Measurements from ENCODE around the gene TNPO3. TPM values are rescaled to one million over a fixed set of nuclear protein-coding genes. Genes with fewer than 3 reads are reported as not detected.

Gene TNPO3
- total RNA-seq, 6 experiments from 2014 or later: 15.2 to 30.2 (median 22.2) TPM

DNA sequence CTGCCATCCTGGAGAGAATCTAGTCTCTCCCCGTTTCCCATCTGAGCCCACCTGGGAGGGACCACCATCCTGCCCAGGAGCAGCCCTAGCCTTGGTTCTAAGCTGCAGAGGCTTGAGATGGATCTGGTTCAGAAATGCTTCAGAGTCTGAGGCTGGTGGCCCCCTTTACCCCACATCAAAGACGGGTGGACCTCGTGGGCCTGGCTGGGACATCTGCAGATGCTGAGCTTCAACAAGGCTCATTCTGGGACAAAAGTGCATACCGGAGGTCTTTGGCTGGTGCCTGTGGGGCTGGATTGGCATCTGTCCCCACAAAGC, 122.1 kb downstream of the TNPO3 start:
- Histone ChIP-seq H3K27me3 (no peaks in the 10 kb centered on the region), H3K36me3 (no peaks in the 10 kb centered on the region), H3K4me3 (no peak overlapping the region), H3K4me1 (peaks cover 0 to 31% (median 5%) of the 10 kb centered on the region in 4 donors), H3K27ac (no peak overlapping the region), H3K9me3 (no peaks in the 10 kb centered on the region)
- DNase-seq: no peak
- TF ChIP-seq, protein P1, sequence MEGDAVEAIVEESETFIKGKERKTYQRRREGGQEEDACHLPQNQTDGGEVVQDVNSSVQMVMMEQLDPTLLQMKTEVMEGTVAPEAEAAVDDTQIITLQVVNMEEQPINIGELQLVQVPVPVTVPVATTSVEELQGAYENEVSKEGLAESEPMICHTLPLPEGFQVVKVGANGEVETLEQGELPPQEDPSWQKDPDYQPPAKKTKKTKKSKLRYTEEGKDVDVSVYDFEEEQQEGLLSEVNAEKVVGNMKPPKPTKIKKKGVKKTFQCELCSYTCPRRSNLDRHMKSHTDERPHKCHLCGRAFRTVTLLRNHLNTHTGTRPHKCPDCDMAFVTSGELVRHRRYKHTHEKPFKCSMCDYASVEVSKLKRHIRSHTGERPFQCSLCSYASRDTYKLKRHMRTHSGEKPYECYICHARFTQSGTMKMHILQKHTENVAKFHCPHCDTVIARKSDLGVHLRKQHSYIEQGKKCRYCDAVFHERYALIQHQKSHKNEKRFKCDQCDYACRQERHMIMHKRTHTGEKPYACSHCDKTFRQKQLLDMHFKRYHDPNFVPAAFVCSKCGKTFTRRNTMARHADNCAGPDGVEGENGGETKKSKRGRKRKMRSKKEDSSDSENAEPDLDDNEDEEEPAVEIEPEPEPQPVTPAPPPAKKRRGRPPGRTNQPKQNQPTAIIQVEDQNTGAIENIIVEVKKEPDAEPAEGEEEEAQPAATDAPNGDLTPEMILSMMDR (IDR thresholded peaks at IDR 0.05): no peak
- no peak for TF ChIP-seq POLR2A (IDR thresholded peaks at IDR 0.05)
- intact Hi-C loops (cut with DNase I): no loop called here
- WGBS (ENCODE audit: insufficient coverage, low coverage, low lambda C conversion rate, missing lambda C conversion rate): no CpG with 5 or more reads among the region's 4 CpGs
- no peak for ATAC-seq

DNA sequence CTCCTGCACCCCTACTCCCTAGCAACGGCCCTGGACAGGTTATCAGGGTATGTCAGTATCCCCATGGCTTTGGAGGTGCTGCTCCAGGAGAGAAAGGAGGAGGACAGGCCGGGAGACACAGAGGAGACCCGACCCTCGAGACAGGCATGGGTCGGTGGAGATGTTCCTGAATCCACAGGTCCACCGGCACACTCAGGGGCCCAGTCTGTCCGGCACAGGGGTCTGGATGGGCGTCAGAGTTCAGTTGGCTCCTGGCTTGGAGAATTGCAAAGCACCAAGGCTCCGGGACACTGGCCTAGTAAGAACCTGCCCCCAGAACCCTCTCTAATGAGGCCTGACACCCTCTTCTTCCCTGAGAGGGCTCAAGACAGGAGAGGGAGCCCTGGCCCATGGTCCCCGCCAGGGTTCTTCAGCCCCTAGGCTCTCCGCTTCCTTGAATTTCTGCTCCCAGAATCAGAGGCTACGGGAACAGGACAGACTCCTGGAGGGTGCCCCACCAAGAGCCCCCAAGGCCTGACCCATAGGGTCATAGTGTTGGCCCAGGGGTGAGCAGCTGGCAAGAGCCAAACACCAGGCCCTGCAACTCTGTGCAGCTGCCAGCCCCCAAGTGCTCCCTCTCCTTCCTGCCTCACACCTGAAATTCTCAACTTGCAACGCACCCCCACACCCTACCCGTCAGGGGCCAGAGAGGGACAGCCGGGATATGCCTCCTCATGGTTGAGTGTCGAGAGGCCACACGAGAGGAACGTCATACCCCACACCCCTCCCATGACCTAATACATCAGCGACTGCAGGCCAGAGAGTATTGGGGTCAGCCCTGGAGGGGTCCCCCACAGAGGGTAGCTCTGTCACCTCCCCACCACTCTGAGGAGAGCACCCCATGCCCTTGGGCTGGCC, 122.7 kb downstream of the TNPO3 start:
- 100% methylated on average over 1 of the region's 19 CpGs for WGBS (ENCODE audit: insufficient coverage, low coverage, low lambda C conversion rate, missing lambda C conversion rate)
- peaks cover 0 to 26% (median 5%) of the 10 kb centered on the region in 4 donors for H3K4me1 ChIP-seq
- no peaks in the 10 kb centered on the region for H3K27me3 ChIP-seq

DNA sequence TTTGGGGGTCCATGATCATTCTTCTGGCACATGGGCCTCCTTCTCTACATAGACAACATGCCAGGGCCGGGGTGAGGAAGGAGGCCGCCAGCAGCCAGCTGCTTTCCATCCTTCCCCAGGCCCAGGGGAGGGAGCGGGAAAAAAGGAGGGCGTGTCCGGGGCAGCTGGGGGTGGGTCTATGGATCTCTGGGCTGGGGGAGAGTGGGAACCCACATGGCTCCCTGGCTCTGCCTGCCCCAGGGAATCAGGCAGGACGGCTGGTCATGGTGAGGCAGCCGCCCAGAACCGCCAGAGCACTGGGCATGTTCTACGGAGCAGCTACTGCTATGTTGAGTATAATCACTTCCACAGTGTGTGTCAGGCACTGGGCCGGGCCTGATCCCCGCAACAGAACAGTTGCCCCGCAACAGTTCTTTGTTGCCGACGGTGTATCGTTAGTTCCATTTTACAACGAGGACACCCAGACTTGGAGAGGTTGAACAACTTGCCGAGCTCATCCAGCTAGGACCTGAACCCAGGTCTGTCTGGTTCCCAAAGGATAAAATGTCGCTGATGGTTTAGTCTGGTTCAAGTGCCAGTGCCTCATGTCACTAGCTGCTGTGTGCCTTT, 123.6 kb downstream of the TNPO3 start:
- Histone ChIP-seq H3K4me3 (no peak overlapping the region), H3K4me1 (peaks cover 0 to 21% (median 5%) of the 10 kb centered on the region in 4 donors), H3K36me3 (no peaks in the 10 kb centered on the region), H3K9me3 (no peaks in the 10 kb centered on the region), H3K27me3 (no peaks in the 10 kb centered on the region), H3K27ac (no peak overlapping the region)
- intact Hi-C loops (cut with DNase I): no loop called here
- TF ChIP-seq, protein P1 (IDR thresholded peaks at IDR 0.05): no peak
- no peak for TF ChIP-seq POLR2A (IDR thresholded peaks at IDR 0.05)
- no CpG with 5 or more reads among the region's 18 CpGs for WGBS (ENCODE audit: insufficient coverage, low coverage, low lambda C conversion rate, missing lambda C conversion rate)
- DNase-seq: no peak
- no peak for ATAC-seq

More for the DNA sequence above, 122.7 kb downstream of the TNPO3 start:
- intact Hi-C loops (cut with DNase I): no loop called here
- Histone ChIP-seq H3K9me3 (no peaks in the 10 kb centered on the region), H3K4me3 (no peak overlapping the region), H3K36me3 (no peaks in the 10 kb centered on the region), H3K27ac (no peak overlapping the region)
- DNase-seq (no peak), ATAC-seq (no peak)
- TF ChIP-seq, protein P1 (IDR thresholded peaks at IDR 0.05): no peak
- no peak for TF ChIP-seq POLR2A (IDR thresholded peaks at IDR 0.05)

DNA sequence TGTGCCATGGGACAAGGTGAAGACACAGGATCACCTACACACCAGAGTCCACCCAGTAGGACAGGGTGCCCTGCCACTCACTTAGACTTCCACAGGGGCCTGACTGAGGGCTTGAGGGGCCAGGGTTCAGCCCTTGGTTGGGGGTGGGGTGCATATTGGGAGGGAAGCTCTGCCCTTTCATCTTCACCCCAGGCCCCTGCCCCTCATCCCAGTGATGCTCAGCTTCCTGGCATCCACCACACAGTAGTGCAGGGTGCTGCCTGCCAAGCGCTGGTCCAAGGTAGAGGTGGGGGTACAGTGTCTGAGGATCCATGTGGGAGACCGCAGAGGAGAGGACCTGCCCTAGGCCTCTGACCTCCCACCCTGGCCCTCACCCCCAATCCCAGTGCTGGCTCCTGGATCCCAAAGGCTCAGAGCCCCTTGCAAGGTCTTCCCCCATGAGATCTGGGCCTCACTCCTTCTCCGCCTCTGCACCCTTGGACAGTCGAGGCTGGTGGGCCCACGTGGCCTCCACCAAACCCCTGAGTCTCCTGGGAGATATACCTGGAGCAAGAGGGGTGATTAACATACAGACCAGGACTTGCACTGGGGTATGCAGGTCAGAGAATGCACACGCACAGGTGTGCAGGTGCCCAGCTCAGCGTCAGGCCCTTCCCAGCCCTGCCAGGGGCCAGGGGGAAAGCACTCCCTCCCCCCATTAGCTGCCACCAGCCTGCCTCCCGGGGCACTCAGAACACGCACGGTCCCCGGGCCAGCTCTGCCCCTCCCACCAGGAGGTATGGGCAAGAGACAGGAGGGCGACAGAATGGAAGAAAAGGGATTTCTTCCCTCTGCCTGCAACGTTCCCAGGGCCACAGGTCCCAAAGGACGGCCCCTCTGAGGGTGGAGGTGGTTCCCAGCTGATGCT, 125.8 kb downstream of the TNPO3 start:
- Histone ChIP-seq H3K4me3 (no peak overlapping the region), H3K9me3 (no peaks in the 10 kb centered on the region), H3K27me3 (no peaks in the 10 kb centered on the region), H3K27ac (no peak overlapping the region), H3K36me3 (no peaks in the 10 kb centered on the region), H3K4me1 (peaks cover 0 to 1% (median 0%) of the 10 kb centered on the region in 4 donors)
- intact Hi-C loops (cut with DNase I): no loop called here
- no peak for DNase-seq
- ATAC-seq: peak in 1 of 4 donors; percentile 14
- 53% methylated on average over 3 of the region's 14 CpGs for WGBS (ENCODE audit: insufficient coverage, low coverage, low lambda C conversion rate, missing lambda C conversion rate)
- TF ChIP-seq, protein P1 (IDR thresholded peaks at IDR 0.05): no peak
- TF ChIP-seq POLR2A (IDR thresholded peaks at IDR 0.05): no peak

All from right lobe of liver (tissue), 6 donors.